Endothelial cell of umbilical vein (primary cell): ENCODE results near the gene MAML3. TPM values are rescaled to one million over a fixed set of nuclear protein-coding genes. Genes with fewer than 3 reads are reported as not detected.

Experiments
- BruUV-seq: library from RNA; stranded (reverse); fragments of 400-500 nt; replicated peaks from 2 replicates; lab custom pipeline; 2021; lab: Mats Ljungman, UMichigan
- CTCF ChIA-PET: fragments of 300-600, 350-600 bp; sonication (Branson Sonifier 250); formaldehyde crosslinking; loops from one replicate; lab custom pipeline; 2021; ENCODE audit warnings: antibody characterized with exemption, inconsistent platforms; lab: Charles Lee
- POLR2A ChIA-PET: fragments of 300-600, 350-600 bp; sonication (Branson Sonifier 250); formaldehyde crosslinking; loops from one replicate; lab custom pipeline; 2021; ENCODE audit warnings: antibody characterized with exemption, inconsistent platforms; lab: Charles Lee
- DNase-seq: peaks from one replicate; pipeline ENCODE4 v3.0.0-alpha.2; 2011; ENCODE audit warnings: low read depth, low spot score
- FAIRE-seq: peaks from 2 replicates; lab custom pipeline; 2011; peaks lifted over from hg19 to GRCh38; lab: Jason Lieb, UNC
- H2AFZ ChIP-seq: 2 replicates; pipeline ENCODE4 v1.6.0; 2012; ENCODE audit warnings: low read depth, low read length, control low read depth, inconsistent platforms
- H3K27ac ChIP-seq: 2 replicates; pipeline ENCODE4 v1.5.1; 2011; ENCODE audit warnings: low read depth, mild to moderate bottlenecking, control low read depth, low read length, moderate library complexity; ENCODE audit not compliant: insufficient read depth
- H3K27me3 ChIP-seq, 2 experiments: 2 replicates each; pipeline versions ENCODE4 v1.6.0 to v1.6.1; 2011; ENCODE audit warnings: low read length in 2 of 2, mixed read lengths in 1 of 2; ENCODE audit not compliant: control insufficient read depth in 2 of 2, insufficient read depth in 2 of 2
- H3K36me3 ChIP-seq, 2 experiments: 2 replicates in 1 of 2; 3 replicates in 1 of 2; pipeline ENCODE4 v1.5.1; 2011; ENCODE audit warnings: low read length in 2 of 2, mild to moderate bottlenecking in 1 of 2, moderate library complexity in 1 of 2; ENCODE audit not compliant: control insufficient read depth in 2 of 2, insufficient read depth in 2 of 2; ENCODE audit errors: extremely low read depth in 1 of 2
- H3K4me1 ChIP-seq: 3 replicates; pipeline ENCODE4 v1.5.1; 2011; ENCODE audit warnings: mild to moderate bottlenecking, low read length; ENCODE audit not compliant: control insufficient read depth, insufficient read depth; ENCODE audit errors: extremely low read depth
- H3K4me2 ChIP-seq: 2 replicates; pipeline ENCODE4 v1.6.1; 2011; ENCODE audit warnings: low read length, control low read depth, mixed read lengths; ENCODE audit not compliant: insufficient read depth
- H3K4me3 ChIP-seq, 3 experiments: fragments of 200-600 bp in 1 of 3; sonication (generic), shearing (Covaris generic) in 1 of 3; replicated peaks in 1 of 3; 2 replicates each; pipeline ENCODE4 v1.5.1; 2011 to 2016; ENCODE audit warnings: control low read depth in 3 of 3, low read length in 3 of 3, mild to moderate bottlenecking in 2 of 3, inconsistent platforms in 1 of 3, low read depth in 1 of 3, moderate library complexity in 1 of 3; ENCODE audit not compliant: insufficient read depth in 1 of 3
- H3K79me2 ChIP-seq: 2 replicates; pipeline ENCODE4 v1.6.0; 2012; ENCODE audit warnings: low read length, inconsistent platforms; ENCODE audit not compliant: control insufficient read depth, insufficient read depth
- H3K9ac ChIP-seq: replicated peaks from 2 replicates; pipeline ENCODE3; 2011; ENCODE audit warnings: low read length, control low read depth; ENCODE audit not compliant: insufficient read depth; ENCODE audit errors: extremely low read depth
- H3K9me1 ChIP-seq: replicated peaks from 3 replicates; pipeline ENCODE4 v1.6.0; 2011; ENCODE audit warnings: mild to moderate bottlenecking, low read length; ENCODE audit not compliant: control insufficient read depth, insufficient read depth; ENCODE audit errors: extremely low read depth
- H3K9me3 ChIP-seq: replicated peaks from 2 replicates; pipeline ENCODE4 v1.5.1; 2012; ENCODE audit warnings: low read length, inconsistent platforms; ENCODE audit not compliant: control insufficient read depth, insufficient read depth
- H4K20me1 ChIP-seq: replicated peaks from 2 replicates; pipeline ENCODE3; 2011; ENCODE audit warnings: mild to moderate bottlenecking, low read length; ENCODE audit not compliant: control insufficient read depth, insufficient read depth; ENCODE audit errors: extremely low read depth
- CTCF ChIP-seq, 2 donors: IDR thresholded peaks; 1 replicate in 1 of 2; 2 replicates in 1 of 2; pipeline ENCODE4 v1.5.1; 2011; ENCODE audit warnings: low read length in 2 of 2, mild to moderate bottlenecking in 2 of 2, moderate library complexity in 2 of 2, control low read depth in 1 of 2, inconsistent platforms in 1 of 2, low read depth in 1 of 2; ENCODE audit not compliant: insufficient read depth in 1 of 2; ENCODE audit errors: extremely low read depth in 1 of 2
- EZH2 ChIP-seq: IDR thresholded peaks from 2 replicates; pipeline ENCODE4 v1.6.1; 2012; ENCODE audit warnings: borderline replicate concordance, low read depth, mild to moderate bottlenecking, moderate library complexity, low read length, inconsistent platforms; ENCODE audit not compliant: severe bottlenecking
- FOS ChIP-seq: IDR thresholded peaks from 2 replicates; pipeline ENCODE4 v1.6.1; 2011; ENCODE audit warnings: mild to moderate bottlenecking, low read length, moderate library complexity, borderline replicate concordance; ENCODE audit not compliant: insufficient read depth
- GATA2 ChIP-seq: IDR thresholded peaks from 2 replicates; pipeline ENCODE4 v1.7.0; 2011; ENCODE audit warnings: low read depth, mild to moderate bottlenecking, moderate library complexity, mixed read lengths, low read length; ENCODE audit not compliant: insufficient read length, insufficient read depth
- JUN ChIP-seq: IDR thresholded peaks from 2 replicates; pipeline ENCODE4 v1.6.1; 2011; ENCODE audit warnings: borderline replicate concordance, low read depth; ENCODE audit not compliant: insufficient read length, insufficient read depth
- MAX ChIP-seq: IDR thresholded peaks from 2 replicates; pipeline ENCODE4 v1.6.1; 2011; ENCODE audit not compliant: insufficient read depth, insufficient read length
- MYC ChIP-seq: IDR thresholded peaks from one replicate; pipeline ENCODE4 v1.6.1; 2011; ENCODE audit warnings: mild to moderate bottlenecking, low read depth, low read length
- POLR2A ChIP-seq: IDR thresholded peaks from 2 replicates; pipeline ENCODE4 v1.6.1; 2012; ENCODE audit warnings: low read depth, mild to moderate bottlenecking, control low read depth, low read length
- POLR2AphosphoS5 ChIP-seq: IDR thresholded peaks from 2 replicates; pipeline ENCODE4 v1.6.1; 2012; ENCODE audit warnings: low read depth, mild to moderate bottlenecking, control low read depth, low read length, moderate library complexity; ENCODE audit not compliant: insufficient read depth
- dilution Hi-C: fragments of 300-500 bp; cut with MboI; formaldehyde crosslinking; loops from one replicate; pipeline ENCODE4 v1.15.0; 2019; ENCODE audit warnings: low sequenced_read_pairs; ENCODE audit not compliant: extremely low pct_ligation_motif_present
- intact Hi-C: fragments of 100-400 bp; cut with micrococcal nuclease; formaldehyde crosslinking; loops from one replicate; pipeline ENCODE4 v1.10.0; 2022
- polyA plus RNA-seq, 4 experiments: library from polyadenylated mRNA; depleted of rRNA in 3 of 4; stranded (reverse) in 3 of 4; unstranded in 1 of 4; fragments of >200 nt; gene quantifications; 2 replicates each; pipeline versions ENCODE4 v1.2.1 to v1.2.3, GENCODE V29; 2011 to 2012; ENCODE audit warnings: missing spikeins in 1 of 4
- total RNA-seq: library from RNA; stranded (reverse); gene quantifications from 2 replicates; pipeline ENCODE4 v1.2.3, GENCODE V29; 2021

The MAML3 gene
- total and polyA plus RNA-seq, 2 donors (not counting 3 experiments of a cell fraction or from before 2014, with no cell fraction given) = 14.0 to 20.3 TPM

- Histone ChIP-seq H3K4me2 (no peak overlapping the region), H3K4me1 (peaks cover 12% of the 10 kb centered on the region), H4K20me1 (no peaks in the 10 kb centered on the region), H2AFZ (no peak overlapping the region), H3K27me3 (no peaks in the 10 kb centered on the region), H3K79me2 (no peaks in the 10 kb centered on the region), H3K36me3 (no peaks in the 10 kb centered on the region), H3K9ac (no peak overlapping the region), H3K27ac (no peak overlapping the region), H3K9me3 (no peaks in the 10 kb centered on the region), H3K9me1 (no peaks in the 10 kb centered on the region), H3K4me3 (no peak overlapping the region)
- POLR2A ChIA-PET = no interaction called here
- no peak for FAIRE-seq
- intact Hi-C loops = no loop called here
- TF ChIP-seq MYC (no peak), JUN (no peak), POLR2A (no peak), GATA2 (no peak), POLR2AphosphoS5 (no peak), CTCF (IDR thresholded peaks at IDR 0.05; ENCODE audit: extremely low read depth in 1 of 2, insufficient read depth in 1 of 2, low read depth in 1 of 2, low read length in 2 of 2) (no peak), MAX (no peak), FOS (no peak), EZH2 (no peak)
- no peak for DNase-seq
- dilution Hi-C loops = no loop called here
- CTCF ChIA-PET = no interaction called here
- no TSS peak for BruUV-seq
These were observed 319.7 kb downstream of the MAML3 start for GRCh38 chr4:139834226-139834662.
